Cerebellar nuclear complex (tissue), 1 donor: ENCODE measurements around the gene FBLN1.

Source experiments
- DNase-seq, 2 experiments: peaks; one replicate each; lab custom pipeline; 2025; lab: John Stamatoyannopoulos, UW

FBLN1 gene

DNA sequence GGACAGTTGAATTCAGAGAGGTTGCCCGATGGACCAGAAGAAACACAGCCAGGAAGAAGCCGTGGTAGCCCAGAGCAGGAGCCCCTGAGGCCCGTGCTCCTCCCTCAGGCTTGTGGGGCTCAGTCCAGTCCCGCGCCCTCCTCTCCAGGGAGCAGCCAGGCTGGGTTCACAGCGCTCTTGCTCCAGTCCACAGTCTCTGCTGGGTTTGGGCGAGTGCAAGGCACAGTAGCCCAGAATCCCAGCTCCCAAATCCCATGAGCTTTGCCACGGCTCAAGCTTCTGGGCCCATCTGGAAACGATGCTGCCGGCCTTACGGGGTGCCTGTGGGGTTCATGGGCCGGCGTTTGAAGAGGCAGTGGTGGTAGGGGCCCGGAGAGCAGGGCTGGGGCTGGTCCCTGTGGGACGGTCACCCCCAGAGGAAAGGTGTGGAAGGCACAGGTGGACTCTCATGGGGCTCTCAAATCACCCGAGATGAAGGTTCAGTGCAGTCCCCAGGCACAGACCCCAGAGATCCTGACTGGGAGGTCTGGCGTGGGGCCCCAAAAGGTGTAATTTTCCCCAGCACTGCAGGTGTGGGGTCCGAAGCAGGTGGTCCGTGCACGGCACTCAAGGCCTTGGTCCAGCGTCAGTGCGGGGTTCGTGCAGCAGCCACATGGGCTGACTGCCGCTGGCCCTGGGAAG lies 138.4 kb downstream of the FBLN1 start:
- DNase-seq: no peak

DNA sequence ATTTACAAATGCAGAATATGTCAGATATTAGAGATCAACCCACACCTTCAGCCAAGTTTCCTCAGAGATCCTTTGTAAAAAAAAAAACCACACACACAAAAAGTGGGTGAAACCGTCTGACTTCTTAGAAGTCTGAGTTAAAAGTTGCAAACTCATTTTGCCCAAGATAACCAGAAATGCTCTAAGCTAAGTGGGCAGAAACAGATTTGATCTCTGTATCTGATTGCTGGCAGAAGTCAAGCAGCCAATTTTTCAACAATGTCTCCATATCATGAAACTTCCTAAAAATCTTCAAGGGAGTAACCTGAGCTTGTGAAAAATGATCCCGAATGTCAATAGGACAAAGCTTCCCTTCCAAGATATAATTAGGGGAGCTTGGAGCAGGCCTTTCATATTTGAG lies 140.3 kb downstream of the FBLN1 start:
- DNase-seq: no peak

DNA sequence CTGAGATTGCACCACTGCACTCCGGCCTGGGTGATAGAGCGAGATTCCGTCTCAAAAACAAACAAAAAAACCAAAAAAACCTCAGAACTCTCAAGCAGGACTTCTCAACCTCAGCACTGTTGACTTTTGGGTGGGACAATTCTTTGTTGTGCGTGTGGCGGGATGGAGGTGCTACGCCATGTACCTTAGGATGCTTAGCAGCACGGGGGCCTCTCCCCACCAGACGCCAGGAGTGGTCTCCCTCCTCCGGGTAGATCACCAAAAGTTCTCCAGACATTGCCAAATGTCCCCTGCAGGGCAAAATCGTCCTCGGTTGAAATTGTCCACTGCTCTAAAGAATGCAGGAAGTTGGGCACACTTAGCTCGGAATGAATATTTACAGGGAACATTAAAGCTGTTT lies 142.0 kb downstream of the FBLN1 start:
- DNase-seq: no peak

DNA sequence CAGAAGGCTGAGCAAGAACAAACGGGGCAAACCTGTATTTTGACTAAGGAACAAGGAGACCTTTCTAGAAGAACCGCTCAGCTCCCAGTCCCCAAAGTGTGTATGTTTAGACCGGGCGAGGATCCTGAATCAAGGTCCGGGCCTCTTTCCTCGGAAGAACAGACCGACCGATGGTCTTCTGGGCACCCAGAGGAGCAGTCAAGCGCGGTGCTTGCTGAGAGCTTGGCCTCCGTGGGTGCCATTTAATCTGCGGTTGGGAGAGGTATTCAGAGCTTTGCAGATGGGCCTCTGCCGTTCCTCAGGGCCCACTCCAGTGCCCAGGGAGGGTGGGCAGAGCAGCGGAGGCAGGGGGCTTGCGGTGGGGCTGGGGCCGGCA lies 142.5 kb downstream of the FBLN1 start:
- no peak for DNase-seq

DNA sequence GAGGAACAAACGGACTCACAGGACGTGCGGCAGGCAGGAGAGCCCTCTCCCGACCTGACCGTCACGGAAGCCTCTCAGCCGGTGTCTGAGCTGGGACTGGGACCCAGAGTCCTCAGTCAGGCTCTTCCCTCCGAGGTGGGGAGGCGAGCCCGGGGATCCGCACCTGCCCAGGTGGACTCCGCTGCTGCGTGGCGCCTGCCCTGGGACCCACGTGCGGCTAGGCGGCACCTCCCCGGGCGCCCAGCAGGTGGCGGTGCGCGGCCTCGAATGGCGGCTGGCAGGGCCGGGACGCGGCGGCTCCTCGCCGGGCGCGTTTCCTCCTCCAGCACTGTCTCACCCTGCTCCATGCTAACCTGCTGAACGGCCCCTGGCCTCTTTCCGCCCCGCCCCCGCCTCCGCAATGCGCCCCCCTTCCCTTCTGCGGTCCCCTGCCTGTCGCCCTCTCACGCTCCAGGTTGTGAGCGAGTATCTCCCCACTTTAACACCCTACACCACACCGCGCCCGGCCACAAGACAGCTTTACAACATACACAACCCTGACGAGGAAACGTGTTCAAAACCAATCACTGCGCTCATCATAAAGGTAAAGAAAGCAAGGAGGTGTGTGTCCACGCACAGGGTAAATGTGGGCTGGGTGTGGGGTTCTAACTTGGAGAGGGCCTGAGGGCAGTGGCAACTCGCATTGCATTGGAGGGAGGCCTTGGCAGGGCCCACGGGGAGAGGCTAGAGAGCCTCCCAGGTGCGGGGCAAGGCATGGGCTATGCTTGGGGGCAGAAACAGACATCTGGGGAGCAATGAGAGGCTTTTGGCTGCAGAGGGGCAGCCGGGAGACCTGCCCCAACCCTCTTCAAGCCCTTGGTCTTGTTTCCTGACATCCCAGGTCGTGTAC lies 143.1 kb downstream of the FBLN1 start:
- DNase-seq: no peak

DNA sequence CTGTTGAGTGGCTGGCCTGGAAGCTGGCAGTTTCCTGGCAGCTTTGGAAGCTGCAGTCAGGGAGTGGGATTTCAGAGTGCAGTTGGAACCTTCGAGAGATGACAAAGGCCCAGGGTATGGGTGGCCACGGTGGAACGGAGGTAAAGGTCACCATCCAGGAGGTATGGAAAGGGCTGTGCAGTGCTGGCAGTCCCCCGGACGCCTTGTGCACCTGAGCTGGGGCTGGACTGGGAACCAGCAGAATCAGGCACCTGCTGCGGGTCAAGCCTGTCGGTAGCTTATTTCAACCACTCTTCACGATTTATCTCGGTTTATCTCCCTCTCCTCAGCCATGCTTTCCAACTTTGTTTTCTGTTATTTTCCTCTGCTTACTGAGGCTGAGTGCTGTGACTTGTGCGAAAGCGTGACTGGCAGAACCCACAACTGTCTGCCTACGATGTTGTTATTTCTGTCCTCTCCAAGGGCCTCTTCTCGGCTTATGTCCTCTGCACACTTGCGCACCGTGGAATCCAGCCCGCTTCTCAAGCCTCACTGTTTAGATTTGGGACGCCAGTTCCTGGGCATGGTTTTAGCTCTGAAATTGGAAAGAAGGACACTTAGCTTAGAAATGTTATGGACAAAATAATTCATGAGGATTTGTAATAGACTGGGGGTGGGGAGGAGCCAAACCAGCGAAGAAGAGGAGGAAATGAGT lies 145.0 kb downstream of the FBLN1 start:
- no peak for DNase-seq

DNA sequence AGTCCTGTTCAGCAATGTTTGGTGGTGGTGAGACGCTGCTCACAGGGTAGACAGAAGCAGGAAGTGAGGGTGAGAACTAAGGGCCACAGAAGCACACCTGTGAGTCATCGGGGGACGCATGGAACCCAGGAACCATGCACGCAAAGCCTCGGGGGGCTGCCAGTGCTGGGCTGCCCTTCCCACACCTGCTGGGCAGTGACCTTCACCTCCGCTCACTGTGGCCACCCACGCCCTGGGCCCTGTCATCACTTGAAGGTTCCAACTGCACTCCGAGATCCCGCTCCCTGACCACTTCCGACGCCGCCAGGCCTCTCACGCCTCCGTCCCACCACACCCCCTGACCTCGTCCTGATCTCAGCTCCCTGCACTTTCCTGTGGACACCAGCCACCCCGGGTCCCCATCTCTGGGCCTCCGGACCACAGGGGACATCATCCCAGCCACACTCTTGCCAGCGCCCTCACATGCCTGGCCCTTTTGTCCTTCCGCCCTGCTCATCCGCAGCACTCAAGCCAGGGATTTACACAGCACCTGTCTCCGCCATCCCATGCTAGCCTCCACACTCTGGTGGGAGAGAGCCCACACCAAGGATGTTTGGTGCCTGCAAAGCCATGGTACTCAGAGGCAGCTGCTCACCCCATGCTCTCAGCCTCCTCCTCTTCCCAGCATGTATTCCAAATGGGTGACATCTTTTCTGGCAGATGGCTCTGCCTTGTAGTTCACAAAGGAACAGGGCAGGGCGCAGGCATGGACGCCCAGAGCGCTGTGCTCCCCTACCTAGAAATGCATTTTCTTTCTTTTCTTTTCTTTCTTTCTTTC lies 145.8 kb downstream of the FBLN1 start:
- DNase-seq: no peak

DNA sequence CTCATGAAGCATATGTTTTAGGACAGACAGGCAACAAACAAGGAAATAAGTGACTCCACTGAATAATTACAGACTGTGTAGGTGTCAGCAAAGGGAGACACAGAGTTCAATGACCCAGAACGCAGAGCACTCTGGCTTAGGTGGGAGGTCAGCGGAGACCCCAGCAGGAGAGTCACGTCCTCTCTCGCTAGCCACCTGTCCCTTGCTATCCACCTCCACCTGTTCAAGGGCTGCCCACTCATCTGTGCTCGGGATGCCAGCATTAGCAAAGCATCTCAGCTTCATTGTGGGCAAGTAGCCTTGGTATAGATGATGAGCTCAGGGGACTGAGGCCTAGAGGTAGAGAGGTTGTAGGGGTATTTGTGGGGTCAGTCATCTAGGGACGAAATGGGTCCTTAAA lies 147.1 kb downstream of the FBLN1 start:
- DNase-seq: no peak

DNA sequence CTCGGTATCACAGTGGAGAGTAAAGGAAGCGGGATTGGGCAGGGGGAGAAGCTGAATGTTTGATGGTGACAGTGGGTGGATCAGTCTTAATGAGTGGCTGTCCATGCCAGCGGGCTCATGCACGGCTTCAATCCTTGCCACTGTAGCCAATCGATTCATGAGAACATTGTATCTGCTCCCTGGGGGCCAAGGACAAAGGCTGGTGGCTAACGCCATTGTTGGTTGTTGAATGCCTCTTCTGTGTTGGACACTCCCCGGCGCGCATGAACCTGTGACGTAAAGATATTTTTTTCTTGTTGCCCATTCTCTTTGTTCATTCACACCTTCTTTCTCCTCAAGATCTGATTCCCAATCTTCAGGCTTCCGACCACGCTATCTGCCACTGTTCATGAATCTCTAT lies 148.0 kb downstream of the FBLN1 start:
- no peak for DNase-seq
